Measurements from ENCODE around the gene POLR2L. TPM values are rescaled to one million over a fixed set of nuclear protein-coding genes. Genes with fewer than 3 reads are reported as not detected.
A peak's percentile ranks its signal among the peaks of the same experiment; 100 is the strongest.

Gene POLR2L
- total RNA-seq, 1 donor from 2014 or later, result 128 TPM

- H3K4me1 Mint-ChIP-seq, result peaks cover 5% of the 10 kb centered on the region
- no peaks in the 10 kb centered on the region for H3K36me3 Mint-ChIP-seq (ENCODE audit: low read depth)
- DNase-seq (ENCODE audit: low read depth, low spot score), result no peak
- H3K9me3 Mint-ChIP-seq, result no peaks in the 10 kb centered on the region
- peak overlapping the region; percentile 62 for H3K27ac Mint-ChIP-seq (ENCODE audit: unreplicated experiment)
- H3K4me3 Mint-ChIP-seq, result peak overlapping the region; percentile 66
- H3K27me3 Mint-ChIP-seq (ENCODE audit: low read depth), result peaks cover 20% of the 10 kb centered on the region
- TF ChIP-seq CTCF (conservative IDR thresholded peaks at IDR 0.05), result no peak
These were observed 12.4 kb upstream of the POLR2L start for GRCh38 chr11:854601-855329.

GRCh38 chr11:853682-854448, 11.5 kb upstream of the POLR2L start:
- Mint-ChIP-seq H3K27me3 (ENCODE audit: low read depth) (peaks cover 20% of the 10 kb centered on the region), H3K9me3 (no peaks in the 10 kb centered on the region), H3K4me1 (peaks cover 5% of the 10 kb centered on the region), H3K27ac (ENCODE audit: unreplicated experiment) (no peak overlapping the region), H3K4me3 (no peak overlapping the region), H3K36me3 (ENCODE audit: low read depth) (no peaks in the 10 kb centered on the region)
- TF ChIP-seq CTCF (conservative IDR thresholded peaks at IDR 0.05), result no peak
- DNase-seq (ENCODE audit: low read depth, low spot score), result no peak

- DNase-seq (ENCODE audit: low read depth, low spot score), result no peak
- no peaks in the 10 kb centered on the region for H3K9me3 Mint-ChIP-seq
- H3K27me3 Mint-ChIP-seq (ENCODE audit: low read depth), result peaks cover 25% of the 10 kb centered on the region
- no peak overlapping the region for H3K27ac Mint-ChIP-seq (ENCODE audit: unreplicated experiment)
- no peaks in the 10 kb centered on the region for H3K36me3 Mint-ChIP-seq (ENCODE audit: low read depth)
- peaks cover 5% of the 10 kb centered on the region for H3K4me1 Mint-ChIP-seq
- TF ChIP-seq CTCF (conservative IDR thresholded peaks at IDR 0.05), result no peak
- H3K4me3 Mint-ChIP-seq, result no peak overlapping the region
These were observed 10.4 kb upstream of the POLR2L start for GRCh38 chr11:852762-853161.

GRCh38 chr11:850775-851763, 8.7 kb upstream of the POLR2L start:
- Mint-ChIP-seq H3K4me1 (peaks cover 5% of the 10 kb centered on the region), H3K9me3 (no peaks in the 10 kb centered on the region), H3K36me3 (ENCODE audit: low read depth) (no peaks in the 10 kb centered on the region)

More at GRCh38 chr11:850775-851763, 8.7 kb upstream of the POLR2L start:
- no peak for TF ChIP-seq CTCF (conservative IDR thresholded peaks at IDR 0.05)
- H3K27me3 Mint-ChIP-seq (ENCODE audit: low read depth), result peaks cover 24% of the 10 kb centered on the region
- no peak for DNase-seq (ENCODE audit: low read depth, low spot score)
- peak overlapping the region; percentile 72 for H3K4me3 Mint-ChIP-seq
- no peak overlapping the region for H3K27ac Mint-ChIP-seq (ENCODE audit: unreplicated experiment)
